ENCODE measurements around the gene NPDC1.

DNA sequence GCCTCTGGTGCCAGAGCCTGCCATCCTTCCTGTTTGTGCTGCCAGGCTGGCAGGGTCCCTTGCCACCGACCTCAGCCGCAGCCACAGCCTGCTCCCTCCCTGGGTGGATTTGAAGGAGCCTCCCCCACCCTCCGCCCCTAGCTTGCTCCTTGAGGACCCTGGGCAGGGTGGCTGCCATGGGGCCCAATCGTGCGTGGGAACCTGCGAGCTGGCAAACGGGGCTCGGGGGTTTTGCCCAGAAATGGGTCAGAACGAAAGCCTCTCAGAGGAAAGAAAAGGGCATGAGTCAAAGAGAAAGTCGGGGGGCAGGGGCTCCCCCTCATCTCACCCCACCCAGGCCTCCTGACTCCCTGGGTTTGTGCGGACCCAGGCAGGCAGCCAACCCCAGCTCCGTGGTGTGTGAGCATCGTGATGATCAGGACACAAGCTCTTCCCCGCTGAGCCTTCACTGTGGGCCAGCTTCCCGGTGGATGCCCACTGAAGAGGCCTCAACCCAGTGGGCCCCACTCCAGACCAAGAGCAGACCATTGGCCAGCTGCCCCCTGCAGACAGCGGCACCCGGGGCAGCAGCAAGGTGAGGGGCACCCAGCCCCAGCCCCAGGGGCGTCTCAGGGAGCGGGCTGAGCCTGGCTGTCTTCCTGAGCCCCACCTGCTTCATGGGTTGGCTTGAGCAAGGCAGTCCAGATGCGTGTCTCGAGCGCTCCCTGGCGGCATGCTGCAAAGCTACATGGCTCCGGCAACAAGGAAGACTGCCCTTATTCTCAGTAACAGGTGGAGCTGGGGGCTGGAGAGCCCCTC lies 11.1 kb downstream of the NPDC1 start:
- TF ChIP-seq POLR2AphosphoS5 (IDR thresholded peaks at IDR 0.05; ENCODE audit: low read depth, low read length) (no peak), MAFK (IDR thresholded peaks at IDR 0.05; ENCODE audit: low read depth, low read length) (no peak), SIN3A (conservative IDR thresholded peaks at IDR 0.05 in 1 of 2, IDR thresholded peaks at IDR 0.05 in 1 of 2; ENCODE audit: low read depth in 1 of 2, low read length in 2 of 2) (0 out of 4 replicates have a peak, but pooled peaks of 1 of the 2 experiments have one; percentile 56), POLR2A (IDR thresholded peaks at IDR 0.05; ENCODE audit: control extremely low read depth in 1 of 2, low read depth in 2 of 2, low read length in 2 of 2) (no peak), ZNF274 (IDR thresholded peaks at IDR 0.05; ENCODE audit: borderline replicate concordance, extremely low read depth, low read length) (no peak), EZH2 (IDR thresholded peaks at IDR 0.05; ENCODE audit: low read depth, low read length, severe bottlenecking) (no peak), GTF2F1 (IDR thresholded peaks at IDR 0.05; ENCODE audit: borderline replicate concordance, low read depth, low read length) (peak; percentile 25; the same call in 1 of the 2 replicates), YY1 (IDR thresholded peaks at IDR 0.05; ENCODE audit: low read depth, low read length) (no peak), FOSL1 (IDR thresholded peaks at IDR 0.05; ENCODE audit: insufficient read depth, low read depth, low read length) (no peak), SP2 (IDR thresholded peaks at IDR 0.05; ENCODE audit: low read length) (no peak)
- TF ChIP-seq, protein P1, sequence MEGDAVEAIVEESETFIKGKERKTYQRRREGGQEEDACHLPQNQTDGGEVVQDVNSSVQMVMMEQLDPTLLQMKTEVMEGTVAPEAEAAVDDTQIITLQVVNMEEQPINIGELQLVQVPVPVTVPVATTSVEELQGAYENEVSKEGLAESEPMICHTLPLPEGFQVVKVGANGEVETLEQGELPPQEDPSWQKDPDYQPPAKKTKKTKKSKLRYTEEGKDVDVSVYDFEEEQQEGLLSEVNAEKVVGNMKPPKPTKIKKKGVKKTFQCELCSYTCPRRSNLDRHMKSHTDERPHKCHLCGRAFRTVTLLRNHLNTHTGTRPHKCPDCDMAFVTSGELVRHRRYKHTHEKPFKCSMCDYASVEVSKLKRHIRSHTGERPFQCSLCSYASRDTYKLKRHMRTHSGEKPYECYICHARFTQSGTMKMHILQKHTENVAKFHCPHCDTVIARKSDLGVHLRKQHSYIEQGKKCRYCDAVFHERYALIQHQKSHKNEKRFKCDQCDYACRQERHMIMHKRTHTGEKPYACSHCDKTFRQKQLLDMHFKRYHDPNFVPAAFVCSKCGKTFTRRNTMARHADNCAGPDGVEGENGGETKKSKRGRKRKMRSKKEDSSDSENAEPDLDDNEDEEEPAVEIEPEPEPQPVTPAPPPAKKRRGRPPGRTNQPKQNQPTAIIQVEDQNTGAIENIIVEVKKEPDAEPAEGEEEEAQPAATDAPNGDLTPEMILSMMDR (IDR thresholded peaks at IDR 0.05; ENCODE audit: control extremely low read depth in 1 of 3, insufficient read depth in 1 of 3, low read depth in 1 of 3, low read length in 3 of 3) = peak in 2 of 3 experiments; percentile 93 to 95; a peak in 3 of 4 replicates
